ENCODE data around the gene SEC22C. TPM values are rescaled to one million over a fixed set of nuclear protein-coding genes. Genes with fewer than 3 reads are reported as not detected.

SEC22C gene
- total RNA-seq, 4 donors from 2014 or later, result 46.0 to 81.2 (median 56.1) TPM

DNA sequence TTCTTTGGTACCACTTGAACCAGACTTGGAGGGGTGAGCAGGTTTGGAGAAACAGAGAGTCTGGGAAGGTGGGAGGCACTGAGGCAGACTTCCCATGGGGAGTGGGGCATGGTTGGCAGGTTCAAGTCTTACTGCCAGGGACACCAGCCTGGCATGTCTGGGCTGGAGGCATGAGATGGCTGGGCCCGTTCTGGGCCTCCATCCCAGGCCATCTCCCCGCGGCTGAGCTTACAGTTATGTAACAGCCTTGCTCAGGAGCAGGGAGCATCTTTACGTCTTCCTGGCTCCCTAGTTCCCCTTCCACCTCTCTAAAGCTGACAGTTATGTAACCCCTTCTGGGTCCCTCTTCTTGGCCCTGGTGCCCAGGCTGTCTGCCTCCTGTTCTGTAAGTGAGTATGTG lies 66.9 kb downstream of the SEC22C start:
- TF ChIP-seq, protein P1, sequence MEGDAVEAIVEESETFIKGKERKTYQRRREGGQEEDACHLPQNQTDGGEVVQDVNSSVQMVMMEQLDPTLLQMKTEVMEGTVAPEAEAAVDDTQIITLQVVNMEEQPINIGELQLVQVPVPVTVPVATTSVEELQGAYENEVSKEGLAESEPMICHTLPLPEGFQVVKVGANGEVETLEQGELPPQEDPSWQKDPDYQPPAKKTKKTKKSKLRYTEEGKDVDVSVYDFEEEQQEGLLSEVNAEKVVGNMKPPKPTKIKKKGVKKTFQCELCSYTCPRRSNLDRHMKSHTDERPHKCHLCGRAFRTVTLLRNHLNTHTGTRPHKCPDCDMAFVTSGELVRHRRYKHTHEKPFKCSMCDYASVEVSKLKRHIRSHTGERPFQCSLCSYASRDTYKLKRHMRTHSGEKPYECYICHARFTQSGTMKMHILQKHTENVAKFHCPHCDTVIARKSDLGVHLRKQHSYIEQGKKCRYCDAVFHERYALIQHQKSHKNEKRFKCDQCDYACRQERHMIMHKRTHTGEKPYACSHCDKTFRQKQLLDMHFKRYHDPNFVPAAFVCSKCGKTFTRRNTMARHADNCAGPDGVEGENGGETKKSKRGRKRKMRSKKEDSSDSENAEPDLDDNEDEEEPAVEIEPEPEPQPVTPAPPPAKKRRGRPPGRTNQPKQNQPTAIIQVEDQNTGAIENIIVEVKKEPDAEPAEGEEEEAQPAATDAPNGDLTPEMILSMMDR (IDR thresholded peaks at IDR 0.05), result no peak
- ATAC-seq (ENCODE audit: low FRiP score) (no peak), DNase-seq (ENCODE audit: low spot score) (no peak)

DNA sequence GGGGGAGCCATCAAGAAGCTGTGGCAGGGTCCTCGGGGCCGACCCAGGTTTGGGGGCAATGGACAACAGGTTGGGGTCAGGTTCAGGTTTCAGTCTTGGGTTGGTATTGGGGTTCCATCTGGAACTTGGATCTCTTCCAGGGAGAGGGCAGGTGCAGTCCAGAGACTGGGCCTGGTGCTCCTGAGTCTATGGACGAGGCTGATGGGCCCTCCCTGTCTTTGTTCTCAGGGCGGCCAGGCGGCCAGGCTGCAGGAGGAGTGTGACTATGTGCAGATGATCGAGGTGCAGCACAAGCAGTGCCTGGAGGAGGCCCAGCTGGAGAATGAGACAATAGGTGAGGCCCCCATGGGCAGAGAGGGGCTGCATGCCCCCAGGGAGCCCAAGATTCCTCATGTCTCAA lies 68.2 kb downstream of the SEC22C start:
- TF ChIP-seq, protein P1 (IDR thresholded peaks at IDR 0.05), result no peak
- DNase-seq (ENCODE audit: low spot score), result no peak
- no peak for ATAC-seq (ENCODE audit: low FRiP score)

DNA sequence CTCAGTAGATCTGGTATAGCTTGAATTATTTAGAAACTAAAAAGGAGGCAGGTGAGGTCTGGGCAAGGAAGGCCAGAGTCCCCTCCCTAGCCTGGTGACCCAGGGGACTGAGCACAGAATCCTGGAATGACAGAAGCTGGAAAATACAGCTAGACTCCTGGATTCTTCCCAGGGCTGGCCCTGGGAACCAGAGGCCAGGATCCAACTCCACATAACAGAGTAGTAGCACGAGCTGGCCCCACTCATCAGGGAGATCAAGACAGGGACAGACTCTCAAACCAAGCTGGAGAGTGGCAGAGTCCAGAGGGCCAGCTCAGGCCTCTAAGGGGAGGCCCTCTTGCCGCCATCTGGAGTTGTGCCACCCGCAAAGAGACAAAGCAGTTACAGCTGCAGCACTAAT lies 68.6 kb downstream of the SEC22C start:
- no peak for DNase-seq (ENCODE audit: low spot score)
- TF ChIP-seq, protein P1 (IDR thresholded peaks at IDR 0.05), result no peak
- ATAC-seq (ENCODE audit: low FRiP score), result no peak

DNA sequence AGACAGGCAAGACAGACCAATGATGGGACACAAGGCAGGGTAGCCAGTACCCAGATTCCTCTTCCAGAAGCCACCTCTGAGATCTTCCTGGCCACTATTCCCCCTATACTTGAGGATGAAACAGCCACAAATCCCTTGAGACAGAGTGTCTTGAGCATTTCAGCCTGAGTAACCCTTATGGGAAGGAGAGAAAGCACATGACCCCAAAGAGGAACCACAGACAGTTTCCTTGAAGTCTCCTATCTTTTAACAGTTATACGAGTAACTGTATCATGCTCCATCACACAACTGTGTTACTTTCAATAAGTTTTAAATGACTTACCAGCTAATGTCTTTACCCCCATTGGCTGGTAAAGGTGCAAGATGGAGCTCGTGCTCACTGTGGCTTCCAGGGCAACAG lies 70.0 kb downstream of the SEC22C start:
- TF ChIP-seq, protein P1 (IDR thresholded peaks at IDR 0.05), result no peak
- DNase-seq (ENCODE audit: low spot score), result no peak
- ATAC-seq (ENCODE audit: low FRiP score), result no peak

DNA sequence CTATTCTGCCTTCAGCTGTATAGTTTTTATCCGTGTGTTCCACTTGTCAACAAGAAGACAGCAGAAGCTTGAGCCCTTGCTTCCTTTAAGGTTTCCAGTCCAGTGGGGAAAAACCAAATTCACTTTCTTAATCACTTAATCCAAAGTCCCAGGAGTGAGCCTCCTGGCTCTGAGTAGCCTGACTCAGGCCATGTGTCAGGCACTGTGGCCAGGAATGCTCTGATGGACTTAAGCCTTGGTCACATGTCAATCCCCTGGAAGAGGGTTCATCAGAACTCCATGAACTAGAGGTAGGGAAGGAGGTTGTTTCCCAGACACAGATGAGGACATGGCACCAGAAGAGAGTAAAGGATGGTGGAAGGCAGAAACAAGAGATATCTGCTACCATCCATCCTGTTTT lies 70.6 kb downstream of the SEC22C start:
- ATAC-seq (ENCODE audit: low FRiP score) (no peak), DNase-seq (ENCODE audit: low spot score) (no peak)
- TF ChIP-seq, protein P1 (IDR thresholded peaks at IDR 0.05), result no peak

DNA sequence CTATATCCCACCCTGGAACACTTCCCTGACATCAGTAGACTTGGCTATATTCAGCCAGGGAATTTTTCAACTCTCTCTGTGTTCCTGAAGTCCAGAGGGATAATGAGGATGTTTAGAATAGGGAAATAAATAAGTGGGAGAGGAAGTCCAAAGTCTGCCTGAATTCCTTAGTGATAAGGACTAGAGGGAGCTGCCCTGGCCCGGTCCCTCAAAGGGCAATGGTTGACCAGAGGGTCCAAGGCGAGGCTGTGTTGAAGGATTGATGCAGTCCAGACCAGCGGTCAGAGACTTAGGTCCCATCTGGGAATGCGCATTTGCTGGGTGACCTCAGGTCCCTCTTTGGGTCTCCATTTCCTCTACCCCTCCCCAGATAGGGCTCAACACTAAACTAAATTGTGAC lies 71.4 kb downstream of the SEC22C start:
- TF ChIP-seq, protein P1 (IDR thresholded peaks at IDR 0.05), result no peak
- ATAC-seq (ENCODE audit: low FRiP score), result no peak
- DNase-seq (ENCODE audit: low spot score), result no peak

DNA sequence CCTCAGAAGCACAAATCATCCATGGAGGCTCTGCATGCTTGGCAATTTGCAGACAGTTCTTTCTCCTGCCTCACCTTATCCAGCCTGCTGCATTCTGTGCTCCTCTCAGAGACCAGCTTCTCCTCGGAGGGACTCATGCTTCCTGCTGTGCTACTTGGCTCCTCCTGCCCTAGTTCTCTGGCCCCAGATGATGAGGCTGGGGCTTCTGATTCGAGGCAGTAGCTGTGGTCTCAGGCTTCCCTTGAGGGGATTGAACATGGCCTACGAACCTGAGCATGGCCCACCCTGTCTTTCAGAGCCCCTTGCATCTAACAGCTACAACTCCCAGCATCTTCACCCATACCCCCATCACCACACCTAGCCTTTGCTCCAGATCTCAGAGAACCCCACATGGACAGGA lies 72.7 kb downstream of the SEC22C start:
- TF ChIP-seq, protein P1 (IDR thresholded peaks at IDR 0.05), result no peak
- no peak for DNase-seq (ENCODE audit: low spot score)
- no peak for ATAC-seq (ENCODE audit: low FRiP score)

All from omental fat pad (tissue), 4 donors.